NCI-H1105 treated with DMSO at 0.1 percent for 48 hours (cell line): Measurements from ENCODE around the gene GDI2.

Experiments used
- DNase-seq: peaks from one replicate; lab custom pipeline; 2025; lab: John Stamatoyannopoulos, UW

Gene GDI2

GRCh38 chr10:5741276-5741675, 72.0 kb downstream of the GDI2 start:
- no peak for DNase-seq

GRCh38 chr10:5738427-5738826, 74.8 kb downstream of the GDI2 start:
- DNase-seq: no peak

- DNase-seq: no peak
These were observed 75.9 kb downstream of the GDI2 start for GRCh38 chr10:5737352-5737751.

- DNase-seq: no peak
These were observed 76.6 kb downstream of the GDI2 start for GRCh38 chr10:5736591-5736990.

GRCh38 chr10:5735119-5735518, 78.1 kb downstream of the GDI2 start:
- DNase-seq: no peak

GRCh38 chr10:5732141-5732540, 81.1 kb downstream of the GDI2 start:
- DNase-seq: no peak

GRCh38 chr10:5731559-5731958, 81.7 kb downstream of the GDI2 start:
- DNase-seq: no peak

- no peak for DNase-seq
These were observed 82.5 kb downstream of the GDI2 start for GRCh38 chr10:5730766-5731165.

GRCh38 chr10:5723692-5724091, 89.5 kb downstream of the GDI2 start:
- no peak for DNase-seq

GRCh38 chr10:5720182-5720581, 93.1 kb downstream of the GDI2 start:
- DNase-seq: no peak

- DNase-seq: no peak
These were observed 93.7 kb downstream of the GDI2 start for GRCh38 chr10:5719546-5719945.
